Spinal cord (tissue), 10 donors: ENCODE data around the gene LRRC4C. TPM values are rescaled to one million over a fixed set of nuclear protein-coding genes. Genes with fewer than 3 reads are reported as not detected.
"Not testable (repeated sequence)": the region's sequence is repeated elsewhere in the genome, so short reads cannot be mapped to it uniquely, and the experiment has no call there.

ENCODE experiments used
- DNase-seq, 6 donors: peaks; one replicate each; pipeline versions ENCODE4 v3.0.0 to v3.0.0-alpha.2; 2013 to 2015; ENCODE audit warnings: low spot score in 6 of 6, low read depth in 4 of 6
- H3K27ac ChIP-seq: one replicate; pipeline ENCODE4 v1.5.1; 2013; ENCODE audit warnings: low read depth, low read length, control low read depth
- H3K27me3 ChIP-seq: one replicate; pipeline ENCODE4 v1.6.1; 2013; ENCODE audit warnings: low read length; ENCODE audit not compliant: control insufficient read depth, insufficient read depth
- H3K36me3 ChIP-seq: one replicate; pipeline ENCODE4 v1.6.1; 2013; ENCODE audit warnings: low read length; ENCODE audit not compliant: control insufficient read depth, insufficient read depth
- H3K4me1 ChIP-seq: one replicate; pipeline ENCODE4 v1.6.1; 2013; ENCODE audit warnings: low read length; ENCODE audit not compliant: control insufficient read depth, insufficient read depth
- H3K4me3 ChIP-seq: one replicate; pipeline ENCODE4 v1.5.1; 2013; ENCODE audit warnings: low read depth, low read length, control low read depth
- H3K9me3 ChIP-seq: one replicate; pipeline ENCODE4 v1.6.1; 2013; ENCODE audit warnings: low read length; ENCODE audit not compliant: control insufficient read depth, insufficient read depth
- WGBS: methylation state at CpG from one replicate; pipeline ENCODE4 v1.1.5; 2013; ENCODE audit warnings: missing lambda C conversion rate; ENCODE audit not compliant: insufficient coverage; 5-methylcytosine and 5-hydroxymethylcytosine counted together
- polyA plus RNA-seq, 2 donors: library from polyadenylated mRNA; unstranded; fragments of 120-200 nt; gene quantifications; one replicate each; pipeline ENCODE4 v1.2.1, GENCODE V29; 2013; ENCODE audit not compliant: insufficient read length in 2 of 2
- total RNA-seq, 2 donors: library from RNA; depleted of rRNA in 1 of 2; stranded (reverse); fragments of 120-200 nt in 1 of 2; fragments of >200 nt in 1 of 2; gene quantifications; one replicate each; pipeline versions ENCODE4 v1.2.3 to v1.2.4, GENCODE V29; 2013 to 2014
- donor health status: healthy.

The LRRC4C gene
- total and polyA plus RNA-seq, 4 donors: 25.6 to 54.9 (median 39.0) TPM

- H3K4me1 ChIP-seq, H3K27ac ChIP-seq, H3K36me3 ChIP-seq, H3K4me3 ChIP-seq, H3K27me3 ChIP-seq, DNase-seq, H3K9me3 ChIP-seq: not testable (repeated sequence)
- 100% methylated on average over 1 of the region's 1 CpG for WGBS
These were observed 601.7 kb downstream of the LRRC4C start for GRCh38 chr11:40857754-40858153.

- WGBS: 92% methylated on average over 2 of the region's 5 CpGs
- H3K36me3 ChIP-seq: no peaks in the 10 kb centered on the region
- no peaks in the 10 kb centered on the region for H3K4me1 ChIP-seq
- no peak overlapping the region for H3K27ac ChIP-seq
- no peaks in the 10 kb centered on the region for H3K9me3 ChIP-seq
- no peak overlapping the region for H3K4me3 ChIP-seq
- DNase-seq: no peak
- no peaks in the 10 kb centered on the region for H3K27me3 ChIP-seq
These were observed 616.6 kb downstream of the LRRC4C start for GRCh38 chr11:40842750-40843339.

- Histone ChIP-seq H3K27ac (no peak overlapping the region), H3K9me3 (no peaks in the 10 kb centered on the region), H3K4me1 (no peaks in the 10 kb centered on the region), H3K36me3 (no peaks in the 10 kb centered on the region), H3K4me3 (no peak overlapping the region), H3K27me3 (no peaks in the 10 kb centered on the region)
- WGBS: no CpG with 5 or more reads among the region's 1 CpG
- no peak for DNase-seq
These were observed 618.2 kb downstream of the LRRC4C start for GRCh38 chr11:40841231-40841630.

GRCh38 chr11:40838181-40838683, 621.2 kb downstream of the LRRC4C start:
- peak in 1 of 6 donors; percentile 63 for DNase-seq
- H3K4me1 ChIP-seq: no peaks in the 10 kb centered on the region
- H3K36me3 ChIP-seq: no peaks in the 10 kb centered on the region
- no peak overlapping the region for H3K27ac ChIP-seq
- H3K27me3 ChIP-seq: no peaks in the 10 kb centered on the region
- H3K9me3 ChIP-seq: no peaks in the 10 kb centered on the region
- WGBS: no CpG with 5 or more reads among the region's 1 CpG
- H3K4me3 ChIP-seq: no peak overlapping the region

GRCh38 chr11:40827116-40827515, 632.3 kb downstream of the LRRC4C start:
- no peaks in the 10 kb centered on the region for H3K27me3 ChIP-seq
- DNase-seq: peak in 1 of 6 donors; percentile 71
- H3K9me3 ChIP-seq: no peaks in the 10 kb centered on the region
- no peaks in the 10 kb centered on the region for H3K36me3 ChIP-seq
- no peak overlapping the region for H3K27ac ChIP-seq
- no CpG with 5 or more reads among the region's 3 CpGs for WGBS
- no peak overlapping the region for H3K4me3 ChIP-seq
- H3K4me1 ChIP-seq: no peaks in the 10 kb centered on the region

GRCh38 chr11:40826601-40827000, 632.9 kb downstream of the LRRC4C start:
- no CpG with 5 or more reads among the region's 2 CpGs for WGBS
- no peaks in the 10 kb centered on the region for H3K27me3 ChIP-seq
- H3K4me1 ChIP-seq: no peaks in the 10 kb centered on the region
- H3K27ac ChIP-seq: no peak overlapping the region
- no peak overlapping the region for H3K4me3 ChIP-seq
- DNase-seq: peak in 1 of 6 donors; percentile 86
- no peaks in the 10 kb centered on the region for H3K9me3 ChIP-seq
- H3K36me3 ChIP-seq: no peaks in the 10 kb centered on the region

GRCh38 chr11:40825201-40825834, 634.1 kb downstream of the LRRC4C start:
- peak in 1 of 6 donors; percentile 8 for DNase-seq
- WGBS: 89% methylated on average over 6 of the region's 7 CpGs

GRCh38 chr11:40819230-40819629, 640.2 kb downstream of the LRRC4C start:
- no peak overlapping the region for H3K4me3 ChIP-seq
- DNase-seq: no peak
- WGBS: no CpG with 5 or more reads among the region's 1 CpG
- H3K4me1 ChIP-seq: no peaks in the 10 kb centered on the region
- no peaks in the 10 kb centered on the region for H3K9me3 ChIP-seq
- H3K36me3 ChIP-seq: no peaks in the 10 kb centered on the region
- no peaks in the 10 kb centered on the region for H3K27me3 ChIP-seq
- H3K27ac ChIP-seq: no peak overlapping the region

More at GRCh38 chr11:40825201-40825834, 634.1 kb downstream of the LRRC4C start:
- Histone ChIP-seq H3K9me3 (no peaks in the 10 kb centered on the region), H3K36me3 (no peaks in the 10 kb centered on the region), H3K4me3 (no peak overlapping the region), H3K27ac (no peak overlapping the region), H3K4me1 (no peaks in the 10 kb centered on the region), H3K27me3 (no peaks in the 10 kb centered on the region)

GRCh38 chr11:40816976-40817375, 642.5 kb downstream of the LRRC4C start:
- Histone ChIP-seq H3K27ac (no peak overlapping the region), H3K36me3 (no peaks in the 10 kb centered on the region), H3K27me3 (no peaks in the 10 kb centered on the region), H3K4me3 (no peak overlapping the region), H3K4me1 (no peaks in the 10 kb centered on the region), H3K9me3 (no peaks in the 10 kb centered on the region)
- no CpG with 5 or more reads among the region's 2 CpGs for WGBS
- no peak for DNase-seq

- Histone ChIP-seq H3K27me3 (no peaks in the 10 kb centered on the region), H3K4me1 (no peaks in the 10 kb centered on the region), H3K27ac (no peak overlapping the region), H3K36me3 (no peaks in the 10 kb centered on the region), H3K9me3 (no peaks in the 10 kb centered on the region), H3K4me3 (no peak overlapping the region)
- no peak for DNase-seq
- no CpG with 5 or more reads among the region's 1 CpG for WGBS
These were observed 661.5 kb downstream of the LRRC4C start for GRCh38 chr11:40797981-40798380.
